Measurements from ENCODE around the gene GRAP.

DNA sequence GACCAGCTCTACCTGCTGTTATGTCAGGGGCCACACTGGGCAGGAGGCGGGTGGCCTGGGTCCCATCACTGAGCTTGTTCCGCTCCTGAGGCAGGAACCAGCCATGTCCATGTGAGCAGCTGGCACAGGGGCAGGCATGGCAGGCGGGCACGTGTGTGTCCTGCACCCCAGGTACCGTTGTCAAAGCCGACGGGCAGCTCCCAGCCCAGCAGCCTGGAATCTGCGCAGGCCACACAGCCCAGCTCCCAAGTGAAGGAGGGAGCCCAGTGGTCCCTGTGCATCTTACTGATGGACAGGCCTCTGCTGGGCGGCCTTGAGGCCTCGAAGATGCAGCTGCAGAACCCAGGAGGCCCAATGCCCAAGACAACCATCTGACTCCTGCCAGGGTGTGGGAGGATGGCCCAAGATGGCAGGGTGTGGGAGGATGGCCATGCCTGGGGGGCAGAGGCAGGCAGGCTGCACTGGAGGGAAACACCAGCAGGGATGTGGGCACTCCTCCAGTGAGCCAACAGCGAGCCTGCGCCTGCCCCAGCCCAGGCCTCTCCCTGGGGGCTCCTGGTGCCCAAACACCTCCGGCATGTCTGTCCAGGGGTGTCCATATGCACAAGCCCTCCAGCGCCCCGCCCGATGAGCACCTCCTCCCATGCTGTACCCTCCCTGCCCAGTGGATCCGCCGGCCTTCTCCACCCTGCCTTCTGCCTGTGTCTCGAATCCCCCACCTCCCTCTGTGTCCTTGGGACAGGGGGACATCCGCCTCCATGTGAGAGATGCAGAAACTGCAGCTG lies 55.0 kb downstream of the GRAP start:
- TF ChIP-seq, protein P1, sequence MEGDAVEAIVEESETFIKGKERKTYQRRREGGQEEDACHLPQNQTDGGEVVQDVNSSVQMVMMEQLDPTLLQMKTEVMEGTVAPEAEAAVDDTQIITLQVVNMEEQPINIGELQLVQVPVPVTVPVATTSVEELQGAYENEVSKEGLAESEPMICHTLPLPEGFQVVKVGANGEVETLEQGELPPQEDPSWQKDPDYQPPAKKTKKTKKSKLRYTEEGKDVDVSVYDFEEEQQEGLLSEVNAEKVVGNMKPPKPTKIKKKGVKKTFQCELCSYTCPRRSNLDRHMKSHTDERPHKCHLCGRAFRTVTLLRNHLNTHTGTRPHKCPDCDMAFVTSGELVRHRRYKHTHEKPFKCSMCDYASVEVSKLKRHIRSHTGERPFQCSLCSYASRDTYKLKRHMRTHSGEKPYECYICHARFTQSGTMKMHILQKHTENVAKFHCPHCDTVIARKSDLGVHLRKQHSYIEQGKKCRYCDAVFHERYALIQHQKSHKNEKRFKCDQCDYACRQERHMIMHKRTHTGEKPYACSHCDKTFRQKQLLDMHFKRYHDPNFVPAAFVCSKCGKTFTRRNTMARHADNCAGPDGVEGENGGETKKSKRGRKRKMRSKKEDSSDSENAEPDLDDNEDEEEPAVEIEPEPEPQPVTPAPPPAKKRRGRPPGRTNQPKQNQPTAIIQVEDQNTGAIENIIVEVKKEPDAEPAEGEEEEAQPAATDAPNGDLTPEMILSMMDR (IDR thresholded peaks at IDR 0.05; ENCODE audit: insufficient read depth, low read length) = no peak
- TF ChIP-seq POLR2AphosphoS5 (IDR thresholded peaks at IDR 0.05; ENCODE audit: low read depth) (no peak), GABPA (IDR thresholded peaks at IDR 0.05; ENCODE audit: low read depth) (no peak)
